Measurements from ENCODE around the gene SEMA6A.

- TF ChIP-seq, protein P1, sequence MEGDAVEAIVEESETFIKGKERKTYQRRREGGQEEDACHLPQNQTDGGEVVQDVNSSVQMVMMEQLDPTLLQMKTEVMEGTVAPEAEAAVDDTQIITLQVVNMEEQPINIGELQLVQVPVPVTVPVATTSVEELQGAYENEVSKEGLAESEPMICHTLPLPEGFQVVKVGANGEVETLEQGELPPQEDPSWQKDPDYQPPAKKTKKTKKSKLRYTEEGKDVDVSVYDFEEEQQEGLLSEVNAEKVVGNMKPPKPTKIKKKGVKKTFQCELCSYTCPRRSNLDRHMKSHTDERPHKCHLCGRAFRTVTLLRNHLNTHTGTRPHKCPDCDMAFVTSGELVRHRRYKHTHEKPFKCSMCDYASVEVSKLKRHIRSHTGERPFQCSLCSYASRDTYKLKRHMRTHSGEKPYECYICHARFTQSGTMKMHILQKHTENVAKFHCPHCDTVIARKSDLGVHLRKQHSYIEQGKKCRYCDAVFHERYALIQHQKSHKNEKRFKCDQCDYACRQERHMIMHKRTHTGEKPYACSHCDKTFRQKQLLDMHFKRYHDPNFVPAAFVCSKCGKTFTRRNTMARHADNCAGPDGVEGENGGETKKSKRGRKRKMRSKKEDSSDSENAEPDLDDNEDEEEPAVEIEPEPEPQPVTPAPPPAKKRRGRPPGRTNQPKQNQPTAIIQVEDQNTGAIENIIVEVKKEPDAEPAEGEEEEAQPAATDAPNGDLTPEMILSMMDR (IDR thresholded peaks at IDR 0.05; ENCODE audit: low read length), result no peak
- TF ChIP-seq EZH2 (IDR thresholded peaks at IDR 0.05; ENCODE audit: borderline replicate concordance, low read length), result no peak
These were observed 136.6 kb downstream of the SEMA6A start for GRCh38 chr5:116437922-116438578.
